ENCODE measurements around the gene ART4. TPM values are rescaled to one million over a fixed set of nuclear protein-coding genes. Genes with fewer than 3 reads are reported as not detected.
A peak's percentile ranks its signal among the peaks of the same experiment; 100 is the strongest.

Gene ART4
- total and polyA plus RNA-seq, 4 donors: 10.5 to 40.7 (median 22.2) TPM

GRCh38 chr12:14846876-14847580 lies 3.7 kb upstream of the ART4 start (continued):
- TF ChIP-seq REST (IDR thresholded peaks at IDR 0.05) (no peak), SP1 (IDR thresholded peaks at IDR 0.05) (no peak), JUND (IDR thresholded peaks at IDR 0.05) (no peak), HNF4G (IDR thresholded peaks at IDR 0.05) (no peak), TAF1 (conservative IDR thresholded peaks at IDR 0.05) (no peak), MAX (IDR thresholded peaks at IDR 0.05) (peak; percentile 10), FOXA1 (IDR thresholded peaks at IDR 0.05) (no peak)

- WGBS: 47% methylated on average over 3 of the region's 3 CpGs
- Histone ChIP-seq H3K27ac (ENCODE audit: low read depth in 1 of 2, low read length in 2 of 2) (no peak overlapping the region), H3K4me3 (ENCODE audit: low read depth in 1 of 3, low read length in 3 of 3) (no peak overlapping the region), H3K36me3 (ENCODE audit: control insufficient read depth in 4 of 4, insufficient read depth in 3 of 4, low read depth in 1 of 4, low read length in 3 of 4) (no peaks in the 10 kb centered on the region), H3K4me1 (ENCODE audit: control insufficient read depth in 4 of 4, insufficient read depth in 4 of 4, low read length in 3 of 4) (peaks cover 0 to 23% (median 11%) of the 10 kb centered on the region in 4 donors), H3K9ac (ENCODE audit: low read depth in 1 of 2, low read length in 2 of 2) (no peak overlapping the region), H3K9me3 (ENCODE audit: control insufficient read depth in 4 of 4, low read length in 3 of 4) (no peaks in the 10 kb centered on the region), H3K27me3 (ENCODE audit: control insufficient read depth in 4 of 4, insufficient read depth in 4 of 4, low read length in 3 of 4) (no peaks in the 10 kb centered on the region)
- TF ChIP-seq FOXA2 (IDR thresholded peaks at IDR 0.05) (no peak), HNF4G (IDR thresholded peaks at IDR 0.05) (no peak), RAD21 (IDR thresholded peaks at IDR 0.05) (no peak), REST (IDR thresholded peaks at IDR 0.05) (no peak), YY1 (IDR thresholded peaks at IDR 0.05) (no peak), GABPA (IDR thresholded peaks at IDR 0.05 in 1 of 2, conservative IDR thresholded peaks at IDR 0.05 in 1 of 2) (no peak), ZBTB33 (IDR thresholded peaks at IDR 0.05) (no peak), FOXA1 (IDR thresholded peaks at IDR 0.05) (no peak), NR2F2 (IDR thresholded peaks at IDR 0.05) (no peak), CTCF (IDR thresholded peaks at IDR 0.05; ENCODE audit: low read depth, low read length, missing input control) (no peak), SP1 (IDR thresholded peaks at IDR 0.05) (no peak), ATF3 (IDR thresholded peaks at IDR 0.05) (no peak), JUND (IDR thresholded peaks at IDR 0.05) (no peak), MAX (IDR thresholded peaks at IDR 0.05) (no peak), HNF4A (conservative IDR thresholded peaks at IDR 0.05) (no peak), EGR1 (IDR thresholded peaks at IDR 0.05; ENCODE audit: low read depth in 2 of 2) (no peak), RXRA (IDR thresholded peaks at IDR 0.05) (no peak), TAF1 (conservative IDR thresholded peaks at IDR 0.05) (no peak)
- DNase-seq (ENCODE audit: low spot score): no peak
Observed at GRCh38 chr12:14846042-14846587, 2.8 kb upstream of the ART4 start.
